A549 treated with dexamethasone at 1 μM for 4 hours (cell line): Measurements from ENCODE around the gene KLK7. TPM values are rescaled to one million over a fixed set of nuclear protein-coding genes. Genes with fewer than 3 reads are reported as not detected.

Experiments used
- total RNA-seq: library from RNA; stranded (reverse); fragments of 200-300 nt; extraction: Qiagen RNA extraction; gene quantifications from 5 replicates; pipeline ENCODE4 v1.2.3, GENCODE V29; 2022

The KLK7 gene
- total RNA-seq: not detected in 5 replicates

GRCh38 chr19:50983625-50984292 lies at the start of gene KLK7:
TSS of gene KLK7 (minus strand) at chr19:50983917. CDS start at chr19:50982399, 1,518 bp downstream.

GRCh38 chr19:51026554-51026831 lies 42.8 kb upstream of the KLK7 start, which contains the start of gene KLK11:
TSS of gene KLK11 (minus strand) at chr19:51026616. CDS start at chr19:51025631, 985 bp downstream.

GRCh38 chr19:51019544-51019925 lies 35.8 kb upstream of the KLK7 start, which contains the start of gene KLK10:
TSS of gene KLK10 (minus strand) at chr19:51019709. CDS start at chr19:51019130, 579 bp downstream.

GRCh38 chr19:51001515-51001914 lies 17.8 kb upstream of the KLK7 start, which contains the start of gene KLK8:
TSS of gene KLK8 (minus strand) at chr19:51001604. CDS start at chr19:51001167, 437 bp downstream.

GRCh38 chr19:50969413-50969760 lies 14.3 kb downstream of the KLK7 start, which contains the start of gene KLK6:
TSS of gene KLK6 (minus strand) at chr19:50969591. CDS start at chr19:50968104, 1,487 bp downstream.

GRCh38 chr19:50952910-50953309 lies 30.8 kb downstream of the KLK7 start, which contains the start of gene KLK5:
TSS of gene KLK5 (minus strand) at chr19:50953038. CDS start at chr19:50952657, 381 bp downstream.

Other genes starting within 250 kb of the KLK7 start
- gene GPR32, start 213.5 kb downstream of the KLK7 start, total RNA-seq: not detected in 5 replicates
- not detected in 5 replicates for gene ACP4, start 193.5 kb downstream of the KLK7 start, total RNA-seq
- gene KLK1, start 160.1 kb downstream of the KLK7 start, total RNA-seq: 0.13 to 0.20 TPM (median 0.16 TPM) in 3 of 5 replicates, not detected in the others
- gene KLK15, start 150.3 kb downstream of the KLK7 start, total RNA-seq: not detected in 5 replicates
- gene KLK3, start 129.0 kb downstream of the KLK7 start, total RNA-seq: 0.12 TPM in 1 of 5 replicates, not detected in the others
- 0.16 to 0.22 TPM in 2 of 5 replicates, not detected in the others for gene KLK2, start 110.5 kb downstream of the KLK7 start, total RNA-seq
- 0.11 to 0.13 TPM in 2 of 5 replicates, not detected in the others for gene KLK4, start 72.5 kb downstream of the KLK7 start, total RNA-seq
- gene KLK5, start 30.9 kb downstream of the KLK7 start, total RNA-seq: 0.15 TPM in 1 of 5 replicates, not detected in the others
- 0.15 to 0.56 TPM (median 0.21 TPM) in 5 replicates for gene KLK6, start 14.3 kb downstream of the KLK7 start, total RNA-seq
- not detected in 5 replicates for gene KLK8, start 17.7 kb upstream of the KLK7 start, total RNA-seq
- 0.21 to 0.53 TPM (median 0.31 TPM) in 5 replicates for gene KLK10, start 35.8 kb upstream of the KLK7 start, total RNA-seq
- 0.12 TPM in 1 of 5 replicates, not detected in the others for gene KLK11, start 42.7 kb upstream of the KLK7 start, total RNA-seq
- gene KLK12, start 51.1 kb upstream of the KLK7 start, total RNA-seq: not detected in 5 replicates
- gene KLK13, start 81.2 kb upstream of the KLK7 start, total RNA-seq: 0.09 to 0.14 TPM (median 0.12 TPM) in 3 of 5 replicates, not detected in the others
- 0.26 to 0.54 TPM (median 0.39 TPM) in 4 of 5 replicates, not detected in the other for gene KLK14, start 99.0 kb upstream of the KLK7 start, total RNA-seq
- 5.2 to 11.6 TPM (median 9.9 TPM) in 5 replicates for gene CTU1, start 124.5 kb upstream of the KLK7 start, total RNA-seq
- 0.05 to 0.07 TPM (median 0.05 TPM) in 4 of 5 replicates, not detected in the other for gene SIGLEC9, start 141.0 kb upstream of the KLK7 start, total RNA-seq
- gene SIGLEC7, start 158.4 kb upstream of the KLK7 start, total RNA-seq: not detected in 5 replicates
- 0.06 to 0.08 TPM (median 0.07 TPM) in 3 of 5 replicates, not detected in the others for gene CD33, start 241.2 kb upstream of the KLK7 start, total RNA-seq